ENCODE measurements around the gene VPS16. TPM values are rescaled to one million over a fixed set of nuclear protein-coding genes. Genes with fewer than 3 reads are reported as not detected.

Gene VPS16
- total RNA-seq, 1 donor from 2014 or later = 24.9 TPM

DNA sequence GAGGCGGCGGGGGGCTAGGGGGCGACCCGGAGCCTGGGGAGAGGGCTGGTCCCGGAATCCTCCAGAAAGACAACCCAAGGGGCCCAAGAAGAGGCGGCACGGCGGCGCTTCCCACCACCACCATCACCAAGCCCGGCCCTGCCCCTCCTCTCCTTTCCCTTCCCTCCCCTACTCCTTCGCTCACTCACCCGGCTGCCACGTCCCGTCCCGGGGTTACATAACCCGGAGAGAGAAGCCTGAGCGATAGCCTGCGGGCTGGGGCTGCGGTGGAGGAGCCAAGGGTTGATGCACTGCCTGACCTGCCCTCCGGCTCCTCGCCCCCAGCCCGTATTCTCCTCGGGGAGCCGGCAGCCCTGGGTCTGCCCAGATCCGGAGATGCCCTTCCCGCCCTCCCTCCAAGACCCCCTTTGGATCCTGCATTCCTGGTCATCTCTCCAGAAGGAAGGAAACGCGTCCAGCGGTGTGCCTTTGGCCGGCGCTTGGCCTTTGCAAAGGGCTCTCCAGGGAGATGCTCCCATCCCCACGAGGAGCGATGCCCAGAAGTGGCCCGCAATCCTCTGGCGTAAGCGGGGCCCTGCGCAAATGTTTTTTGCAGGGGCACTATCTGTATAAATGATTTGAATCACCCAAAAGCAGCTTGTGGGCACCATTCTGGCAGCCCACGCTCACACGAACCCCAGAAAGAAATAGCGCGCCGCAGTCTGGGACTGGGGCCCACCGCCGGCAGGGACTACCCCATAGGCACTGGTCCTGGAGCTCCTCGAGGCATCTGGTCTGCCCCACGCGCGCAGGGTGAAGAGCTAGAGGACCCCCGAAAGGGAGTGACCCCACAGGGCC is 35.5 kb upstream of the VPS16 start:
- Histone ChIP-seq H4K20me1 (ENCODE audit: insufficient read depth, low read length) (no peaks in the 10 kb centered on the region), H3K9me3 (ENCODE audit: insufficient read depth, low read depth, low read length) (peaks cover 11% of the 10 kb centered on the region), H3K9ac (ENCODE audit: low read length) (no peak overlapping the region), H3K4me3 (ENCODE audit: insufficient read depth, low read depth, low read length) (no peak overlapping the region), H3K27me3 (ENCODE audit: insufficient read depth, low read length) (peaks cover 62% of the 10 kb centered on the region), H3K36me3 (ENCODE audit: insufficient read depth, low read length) (no peaks in the 10 kb centered on the region), H3K79me2 (ENCODE audit: insufficient read depth, low read length) (no peaks in the 10 kb centered on the region), H2AFZ (ENCODE audit: low read depth, low read length) (no peak overlapping the region), H3K4me1 (ENCODE audit: insufficient read depth, low read length) (peaks cover 13% of the 10 kb centered on the region), H3K4me2 (ENCODE audit: low read length) (peak overlapping the region; percentile 60), H3K27ac (ENCODE audit: low read depth, low read length) (no peak overlapping the region)
- no peak for FAIRE-seq
- Mint-ChIP-seq H3K27me3 (ENCODE audit: low read depth, unreplicated experiment) (peaks cover 68% of the 10 kb centered on the region), H3K4me3 (ENCODE audit: unreplicated experiment) (no peak overlapping the region), H3K4me1 (ENCODE audit: low read depth, unreplicated experiment) (peaks cover 7% of the 10 kb centered on the region), H3K9me3 (ENCODE audit: unreplicated experiment) (peaks cover 25% of the 10 kb centered on the region), H3K36me3 (ENCODE audit: low read depth, unreplicated experiment) (no peaks in the 10 kb centered on the region), H3K27ac (ENCODE audit: unreplicated experiment) (no peak overlapping the region)
- no peak for TF ChIP-seq CTCF (IDR thresholded peaks at IDR 0.05; ENCODE audit: insufficient read depth, low read depth, low read length)
- peak; percentile 59 for TF ChIP-seq EZH2 (IDR thresholded peaks at IDR 0.05; ENCODE audit: insufficient read depth, low read length)
- DNase-seq (ENCODE audit: low read depth) = no peak

GRCh38 chr20:2805689-2806350 is 34.7 kb upstream of the VPS16 start:
- H3K36me3 ChIP-seq (ENCODE audit: insufficient read depth, low read length) = no peaks in the 10 kb centered on the region
- no peak overlapping the region for H3K4me3 ChIP-seq (ENCODE audit: insufficient read depth, low read depth, low read length)
- DNase-seq (ENCODE audit: low read depth) = peak; percentile 14
- peaks cover 59% of the 10 kb centered on the region for H3K27me3 ChIP-seq (ENCODE audit: insufficient read depth, low read length)
- H3K4me1 ChIP-seq (ENCODE audit: insufficient read depth, low read length) = peaks cover 10% of the 10 kb centered on the region
- FAIRE-seq = no peak
- no peak overlapping the region for H2AFZ ChIP-seq (ENCODE audit: low read depth, low read length)
- H3K9ac ChIP-seq (ENCODE audit: low read length) = no peak overlapping the region
- H3K9me3 ChIP-seq (ENCODE audit: insufficient read depth, low read depth, low read length) = peaks cover 10% of the 10 kb centered on the region
- TF ChIP-seq CTCF (IDR thresholded peaks at IDR 0.05; ENCODE audit: insufficient read depth, low read depth, low read length) (no peak), EZH2 (IDR thresholded peaks at IDR 0.05; ENCODE audit: insufficient read depth, low read length) (peak; percentile 48)
- H3K4me2 ChIP-seq (ENCODE audit: low read length) = peak overlapping the region; percentile 60
- Mint-ChIP-seq H3K9me3 (ENCODE audit: unreplicated experiment) (peaks cover 25% of the 10 kb centered on the region), H3K27me3 (ENCODE audit: low read depth, unreplicated experiment) (peaks cover 64% of the 10 kb centered on the region), H3K4me1 (ENCODE audit: low read depth, unreplicated experiment) (peaks cover 7% of the 10 kb centered on the region), H3K4me3 (ENCODE audit: unreplicated experiment) (no peak overlapping the region), H3K36me3 (ENCODE audit: low read depth, unreplicated experiment) (no peaks in the 10 kb centered on the region), H3K27ac (ENCODE audit: unreplicated experiment) (no peak overlapping the region)
- no peaks in the 10 kb centered on the region for H4K20me1 ChIP-seq (ENCODE audit: insufficient read depth, low read length)
- H3K79me2 ChIP-seq (ENCODE audit: insufficient read depth, low read length) = no peaks in the 10 kb centered on the region
- no peak overlapping the region for H3K27ac ChIP-seq (ENCODE audit: low read depth, low read length)

Measured in astrocyte (in vitro differentiated cells and primary cell).